Glutamatergic neuron (in vitro differentiated cells): Measurements from ENCODE around the gene PALMD. TPM values are rescaled to one million over a fixed set of nuclear protein-coding genes. Genes with fewer than 3 reads are reported as not detected.

ENCODE experiments used
- DNase-seq: peaks from one replicate; pipeline ENCODE4 v3.0.0; 2022
- H3K27ac Mint-ChIP-seq: one replicate; pipeline ENCODE4 v1.8.0; 2020; ENCODE audit warnings: mild to moderate bottlenecking, mixed read lengths, inconsistent platforms; ENCODE audit not compliant: unreplicated experiment
- H3K27me3 Mint-ChIP-seq: one replicate; pipeline ENCODE4 v1.8.0; 2020; ENCODE audit warnings: mild to moderate bottlenecking, moderate library complexity, mixed read lengths, inconsistent platforms; ENCODE audit not compliant: unreplicated experiment
- H3K36me3 Mint-ChIP-seq: one replicate; pipeline ENCODE4 v1.8.0; 2020; ENCODE audit warnings: mild to moderate bottlenecking, mixed read lengths, inconsistent platforms; ENCODE audit not compliant: unreplicated experiment
- H3K4me1 Mint-ChIP-seq: one replicate; pipeline ENCODE4 v1.8.0; 2020; ENCODE audit warnings: mild to moderate bottlenecking, low read depth, mixed read lengths, inconsistent platforms; ENCODE audit not compliant: unreplicated experiment
- H3K4me3 Mint-ChIP-seq: one replicate; pipeline ENCODE4 v1.8.0; 2020; ENCODE audit warnings: mild to moderate bottlenecking, mixed read lengths, inconsistent platforms; ENCODE audit not compliant: unreplicated experiment
- H3K9me3 Mint-ChIP-seq: one replicate; pipeline ENCODE4 v1.8.0; 2020; ENCODE audit warnings: mild to moderate bottlenecking, moderate library complexity, mixed read lengths, inconsistent platforms; ENCODE audit not compliant: unreplicated experiment
- total RNA-seq: library from RNA; stranded (reverse); fragmentation: NEBNext Ultra II Directional; extraction: Animal tissue kit (Norgen Biotek cat#: 25700); gene quantifications from one replicate; pipeline ENCODE4 v1.2.1, GENCODE V29; 2021; ENCODE audit not compliant: unreplicated experiment
- TF ChIP-seq, protein P1 (sequence below): fragments of 200-600 bp; sonication (generic); IDR thresholded peaks from one replicate; pipeline ENCODE4 v1.5.0; 2021; ENCODE audit not compliant: partially characterized antibody, unreplicated experiment

PALMD gene
- total RNA-seq, 1 donor from 2014 or later = 5.1 TPM

DNA sequence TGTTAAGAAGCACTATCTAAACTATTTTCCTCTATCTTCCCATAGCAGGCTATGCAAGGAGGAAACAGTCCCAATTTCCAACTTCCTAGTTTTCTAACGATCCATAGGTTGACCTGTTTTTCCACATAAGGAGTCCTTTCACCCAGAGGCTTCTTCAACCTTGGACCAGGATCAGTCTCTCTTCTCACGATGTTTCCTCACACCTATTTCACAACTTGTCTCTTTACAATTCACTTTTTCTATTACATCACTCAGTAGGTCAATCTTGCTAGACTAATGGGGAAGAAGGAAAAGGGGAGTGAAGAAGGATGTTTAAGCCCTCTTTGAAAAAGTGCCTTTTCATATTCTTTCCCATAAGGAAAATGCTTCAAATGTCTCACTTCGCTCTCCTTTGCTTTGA, 15.9 kb downstream of the PALMD start:
- Mint-ChIP-seq H3K27ac (no peak overlapping the region), H3K36me3 (no peaks in the 10 kb centered on the region), H3K9me3 (peaks cover 2% of the 10 kb centered on the region), H3K4me1 (peaks cover 22% of the 10 kb centered on the region), H3K27me3 (no peaks in the 10 kb centered on the region), H3K4me3 (no peak overlapping the region)
- TF ChIP-seq, protein P1, sequence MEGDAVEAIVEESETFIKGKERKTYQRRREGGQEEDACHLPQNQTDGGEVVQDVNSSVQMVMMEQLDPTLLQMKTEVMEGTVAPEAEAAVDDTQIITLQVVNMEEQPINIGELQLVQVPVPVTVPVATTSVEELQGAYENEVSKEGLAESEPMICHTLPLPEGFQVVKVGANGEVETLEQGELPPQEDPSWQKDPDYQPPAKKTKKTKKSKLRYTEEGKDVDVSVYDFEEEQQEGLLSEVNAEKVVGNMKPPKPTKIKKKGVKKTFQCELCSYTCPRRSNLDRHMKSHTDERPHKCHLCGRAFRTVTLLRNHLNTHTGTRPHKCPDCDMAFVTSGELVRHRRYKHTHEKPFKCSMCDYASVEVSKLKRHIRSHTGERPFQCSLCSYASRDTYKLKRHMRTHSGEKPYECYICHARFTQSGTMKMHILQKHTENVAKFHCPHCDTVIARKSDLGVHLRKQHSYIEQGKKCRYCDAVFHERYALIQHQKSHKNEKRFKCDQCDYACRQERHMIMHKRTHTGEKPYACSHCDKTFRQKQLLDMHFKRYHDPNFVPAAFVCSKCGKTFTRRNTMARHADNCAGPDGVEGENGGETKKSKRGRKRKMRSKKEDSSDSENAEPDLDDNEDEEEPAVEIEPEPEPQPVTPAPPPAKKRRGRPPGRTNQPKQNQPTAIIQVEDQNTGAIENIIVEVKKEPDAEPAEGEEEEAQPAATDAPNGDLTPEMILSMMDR = no peak
- no peak for DNase-seq

GRCh38 chr1:99662539-99663080, 16.7 kb downstream of the PALMD start:
- TF ChIP-seq, protein P1 = no peak
- H3K9me3 Mint-ChIP-seq = peaks cover 2% of the 10 kb centered on the region
- H3K36me3 Mint-ChIP-seq = no peaks in the 10 kb centered on the region
- H3K4me1 Mint-ChIP-seq = peaks cover 24% of the 10 kb centered on the region
- no peaks in the 10 kb centered on the region for H3K27me3 Mint-ChIP-seq
- DNase-seq = peak; percentile 60
- H3K4me3 Mint-ChIP-seq = no peak overlapping the region
- H3K27ac Mint-ChIP-seq = peak overlapping the region; percentile 11

- Mint-ChIP-seq H3K27ac (no peak overlapping the region), H3K4me3 (no peak overlapping the region), H3K4me1 (peaks cover 24% of the 10 kb centered on the region), H3K36me3 (no peaks in the 10 kb centered on the region), H3K9me3 (peaks cover 2% of the 10 kb centered on the region), H3K27me3 (no peaks in the 10 kb centered on the region)
- no peak for DNase-seq
- TF ChIP-seq, protein P1 = no peak
These were observed 17.6 kb downstream of the PALMD start for GRCh38 chr1:99663501-99663900.

- Mint-ChIP-seq H3K4me3 (no peak overlapping the region), H3K27me3 (no peaks in the 10 kb centered on the region), H3K4me1 (peaks cover 27% of the 10 kb centered on the region), H3K27ac (no peak overlapping the region), H3K36me3 (no peaks in the 10 kb centered on the region), H3K9me3 (peaks cover 2% of the 10 kb centered on the region)
- TF ChIP-seq, protein P1 = no peak
- DNase-seq = no peak
These were observed 19.3 kb downstream of the PALMD start for GRCh38 chr1:99665212-99665611.

DNA sequence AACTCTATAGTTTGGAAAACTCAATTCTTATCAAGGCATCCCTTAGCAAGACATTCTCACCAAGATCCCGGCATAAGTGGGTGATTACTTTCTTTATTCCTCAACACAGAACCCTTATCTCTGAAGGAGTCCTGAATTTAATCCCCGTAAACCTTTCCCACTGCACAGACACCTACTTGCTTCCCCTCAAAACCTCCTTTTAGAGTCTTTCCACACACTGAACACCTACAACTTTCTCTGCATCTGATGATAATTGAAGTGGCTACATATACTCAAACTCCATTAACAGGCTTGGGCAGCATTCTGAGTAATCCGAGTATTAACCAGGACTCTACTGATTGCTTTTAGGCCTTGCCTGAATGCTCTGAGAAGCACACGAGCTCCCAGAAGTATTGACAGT, 23.5 kb downstream of the PALMD start:
- no peak for DNase-seq

More for the DNA sequence above, 23.5 kb downstream of the PALMD start:
- Mint-ChIP-seq H3K4me3 (no peak overlapping the region), H3K27ac (no peak overlapping the region), H3K9me3 (no peaks in the 10 kb centered on the region), H3K4me1 (peaks cover 19% of the 10 kb centered on the region), H3K27me3 (no peaks in the 10 kb centered on the region), H3K36me3 (no peaks in the 10 kb centered on the region)
- TF ChIP-seq, protein P1 = no peak
